HepG2 (cell line): ENCODE measurements around the gene PLD1. TPM values are rescaled to one million over a fixed set of nuclear protein-coding genes. Genes with fewer than 3 reads are reported as not detected.

Experiments
- ATAC-seq: fragments of 200-7000 bp; cut with Tn5 transposase; 3 replicates; pipeline ENCODE4 v1.9.1; 2020; ENCODE audit warnings: mild to moderate bottlenecking, moderate library complexity
- BruUV-seq: library from RNA; stranded (reverse); fragments of 400-500 nt; replicated peaks from 2 replicates; lab custom pipeline; 2021; lab: Mats Ljungman, UMichigan
- CTCF ChIA-PET: fragments of 300-600 bp; formaldehyde crosslinking; extraction: SDS; loops from one replicate; lab custom pipeline; 2021; ENCODE audit warnings: low total read pairs, inconsistent platforms, low intra/inter-chr PET ratio; lab: Yijun Ruan, JAX
- POLR2A ChIA-PET: fragments of 350-600 bp; sonication (Branson Sonifier 250); formaldehyde crosslinking; loops from one replicate; lab custom pipeline; 2020; ENCODE audit warnings: antibody characterized with exemption, inconsistent platforms; lab: Yijun Ruan, JAX
- DNase-seq: peaks from one replicate; pipeline ENCODE4 v3.0.0-alpha.2; 2015; ENCODE audit warnings: low spot score
- FAIRE-seq: peaks from 3 replicates; lab custom pipeline; 2011; peaks lifted over from hg19 to GRCh38; lab: Jason Lieb, UNC
- H2AFZ ChIP-seq: one replicate; pipeline ENCODE4 v1.6.1; 2011; ENCODE audit warnings: low read length, inconsistent platforms
- H3K27ac ChIP-seq: fragments of 300-600 bp; 3 replicates; pipeline ENCODE4 v1.8.0; 2011; ENCODE audit warnings: mixed run types, mild to moderate bottlenecking, mixed read lengths, low read length, inconsistent platforms; ENCODE audit not compliant: insufficient read depth; ENCODE audit errors: extremely low read length
- H3K27me3 ChIP-seq, 2 experiments: fragments of 200-600 bp in 1 of 2; 2 replicates in 1 of 2; 3 replicates in 1 of 2; pipeline versions ENCODE4 v1.6.0 to v1.8.0; 2011; ENCODE audit warnings: low read length in 2 of 2, mild to moderate bottlenecking in 2 of 2, moderate library complexity in 2 of 2, inconsistent platforms in 1 of 2; ENCODE audit not compliant: insufficient read depth in 2 of 2, control insufficient read depth in 1 of 2
- H3K36me3 ChIP-seq, 2 experiments: fragments of 200-600 bp in 1 of 2; replicated peaks in 1 of 2; 2 replicates in 1 of 2; 3 replicates in 1 of 2; pipeline versions ENCODE4 v1.5.1 to v1.8.0; 2011; ENCODE audit warnings: low read length in 2 of 2, inconsistent platforms in 1 of 2; ENCODE audit not compliant: insufficient read depth in 2 of 2, control insufficient read depth in 1 of 2
- H3K4me1 ChIP-seq: 2 replicates; pipeline ENCODE4 v1.5.1; 2012; ENCODE audit warnings: low read length, inconsistent platforms; ENCODE audit not compliant: insufficient read depth
- H3K4me2 ChIP-seq: 2 replicates; pipeline ENCODE4 v1.6.0; 2011; ENCODE audit warnings: low read depth, low read length, inconsistent platforms
- H3K4me3 ChIP-seq, 3 experiments: fragments of 200-600 bp in 1 of 3; sonication (generic), shearing (Covaris generic) in 1 of 3; replicated peaks in 1 of 3; 2 replicates each; pipeline ENCODE4 v1.5.1; 2011 to 2016; ENCODE audit warnings: low read length in 3 of 3, inconsistent platforms in 2 of 3, low read depth in 2 of 3, mild to moderate bottlenecking in 2 of 3, control low read depth in 1 of 3, mixed read lengths in 1 of 3; ENCODE audit not compliant: insufficient read depth in 1 of 3
- H3K79me2 ChIP-seq: one replicate; pipeline ENCODE4 v1.6.1; 2011; ENCODE audit warnings: low read length, inconsistent platforms; ENCODE audit not compliant: insufficient read depth
- H3K9ac ChIP-seq: 2 replicates; pipeline ENCODE4 v1.6.0; 2011; ENCODE audit warnings: mild to moderate bottlenecking, low read depth, low read length, inconsistent platforms; ENCODE audit not compliant: insufficient read depth
- H3K9me3 ChIP-seq: 2 replicates; pipeline ENCODE4 v1.5.1; 2012; ENCODE audit warnings: mild to moderate bottlenecking, low read length
- H4K20me1 ChIP-seq: 2 replicates; pipeline ENCODE4 v1.6.0; 2011; ENCODE audit warnings: inconsistent platforms, mild to moderate bottlenecking, low read length, moderate library complexity; ENCODE audit not compliant: insufficient read depth
- ARNT ChIP-seq: fragments of 450-650 bp; IDR thresholded peaks from 2 replicates; pipeline ENCODE4 v1.6.1; 2017
- CENPBD1 ChIP-seq: sonication (generic); formaldehyde crosslinking; IDR thresholded peaks from 2 replicates; pipeline ENCODE4 v1.8.0; 2022; ENCODE audit warnings: missing genetic modification reagents, low read depth, mild to moderate bottlenecking, borderline replicate concordance
- EHMT2 ChIP-seq: fragments of 200-600 bp; sonication (generic); IDR thresholded peaks from 2 replicates; pipeline ENCODE4 v1.7.0; 2017; ENCODE audit warnings: antibody characterized with exemption, low read depth, low read length, borderline replicate concordance
- KDM5A ChIP-seq: fragments of 200-600 bp; sonication (generic); IDR thresholded peaks from 2 replicates; pipeline ENCODE4 v1.7.0; 2018; ENCODE audit warnings: antibody characterized with exemption, mild to moderate bottlenecking, low read length, borderline replicate concordance
- MAFF ChIP-seq: IDR thresholded peaks from 2 replicates; pipeline ENCODE4 v1.6.1; 2011; ENCODE audit warnings: low read depth, low read length, improper control_type of control experiment
- MAFK ChIP-seq, 2 experiments: IDR thresholded peaks in 1 of 2; conservative IDR thresholded peaks in 1 of 2; 2 replicates each; pipeline ENCODE4 v1.6.1; 2011; ENCODE audit warnings: improper control_type of control experiment in 2 of 2, low read length in 2 of 2
- MAX ChIP-seq: IDR thresholded peaks from 2 replicates; pipeline ENCODE4 v1.6.1; 2012; ENCODE audit warnings: inconsistent platforms
- NKX3-1 ChIP-seq: sonication (generic); formaldehyde crosslinking; IDR thresholded peaks from 2 replicates; pipeline ENCODE4 v1.5.0; 2020; ENCODE audit warnings: missing genetic modification reagents
- SRSF1 ChIP-seq: fragments of 200-400 bp; formaldehyde crosslinking; optimal IDR thresholded peaks from 2 replicates; pipeline ENCODE3; 2017; ENCODE audit warnings: mild to moderate bottlenecking, low read depth, low read length, moderate library complexity
- TCF12 ChIP-seq, 2 experiments: fragments of 450-650 bp in 1 of 2; sonication (generic) in 1 of 2; formaldehyde crosslinking in 1 of 2; IDR thresholded peaks; 2 replicates each; pipeline versions ENCODE4 v1.6.1 to v1.8.0; 2017 to 2022; ENCODE audit warnings: antibody characterized with exemption in 1 of 2, mild to moderate bottlenecking in 1 of 2, missing genetic modification reagents in 1 of 2, moderate library complexity in 1 of 2
- TSC22D2 ChIP-seq: sonication (generic); formaldehyde crosslinking; IDR thresholded peaks from 2 replicates; pipeline ENCODE4 v1.5.1; 2020; ENCODE audit warnings: missing genetic modification reagents, mild to moderate bottlenecking, borderline replicate concordance
- ZNF44 ChIP-seq: sonication (generic); formaldehyde crosslinking; IDR thresholded peaks from 2 replicates; pipeline ENCODE4 v1.5.1; 2020; ENCODE audit warnings: mild to moderate bottlenecking, missing genetic modification reagents
- ZNF784 ChIP-seq: sonication (generic); formaldehyde crosslinking; IDR thresholded peaks from 2 replicates; pipeline ENCODE4 v1.5.1; 2020; ENCODE audit warnings: missing genetic modification reagents, mild to moderate bottlenecking, borderline replicate concordance
- ZXDC ChIP-seq: sonication (generic); formaldehyde crosslinking; IDR thresholded peaks from 2 replicates; pipeline ENCODE4 v1.5.0; 2020; ENCODE audit warnings: mild to moderate bottlenecking, missing genetic modification reagents
- WGBS: methylation state at CpG from one replicate; pipeline ENCODE4 v1.1.6; 2017; ENCODE audit warnings: low lambda C conversion rate; 5-methylcytosine and 5-hydroxymethylcytosine counted together
- in situ Hi-C: cut with HindIII; loops from 2 replicates; pipeline ENCODE4 v1.10.0; 2017; ENCODE audit warnings: low pct_unique_long_range_greater_than_20kb; ENCODE audit not compliant: extremely low pct_ligation_motif_present
- intact Hi-C: fragments of 100-400 bp; cut with micrococcal nuclease; formaldehyde crosslinking; loops from one replicate; pipeline ENCODE4 v1.10.0; 2022; ENCODE audit not compliant: unreplicated experiment
- polyA plus RNA-seq, 8 experiments: library from polyadenylated mRNA; depleted of rRNA in 3 of 8; stranded (reverse) in 7 of 8; unstranded in 1 of 8; fragments of >200 nt; fragmentation: Illumina TruSeq in 4 of 8; extraction: Trizol in 4 of 8; gene quantifications; 2 replicates each; pipeline versions ENCODE4 v1.2.1 to v1.2.3, GENCODE V29; 2011 to 2016; ENCODE audit warnings: low read depth in 4 of 8, missing spikeins in 1 of 8, mixed read lengths in 1 of 8; ENCODE audit not compliant: insufficient read depth in 1 of 8
- total RNA-seq, 5 experiments: library from RNA; depleted of rRNA; stranded (reverse); fragments of >200 nt; fragmentation: Illumina TruSeq; extraction: Trizol; gene quantifications; 2 replicates each; pipeline ENCODE4 v1.2.3, GENCODE V29; 2016; ENCODE audit warnings: low read depth in 1 of 5

The PLD1 gene
- total and polyA plus RNA-seq, 2 of the 13 experiments (the other 11 are each of a cell fraction or from before 2014, with no cell fraction given), result 27.1 to 59.4 TPM

- DNase-seq (no peak), FAIRE-seq (no peak), ATAC-seq (no peak)
- TF ChIP-seq MAFK (conservative IDR thresholded peaks at IDR 0.05 in 1 of 2, IDR thresholded peaks at IDR 0.05 in 1 of 2; ENCODE audit: low read length in 2 of 2) (peak; percentile 86 to 87), MAFF (peak; percentile 85), SRSF1 (no peak)
- Histone ChIP-seq H3K4me3 (no peak overlapping the region), H3K36me3 (peaks cover 6 to 17% of the 10 kb centered on the region in 2 experiments), H3K27ac (no peak overlapping the region), H3K4me1 (peaks cover 68% of the 10 kb centered on the region), H2AFZ (no peak overlapping the region), H3K9ac (no peak overlapping the region), H3K4me2 (no peak overlapping the region), H3K9me3 (no peaks in the 10 kb centered on the region), H3K79me2 (peaks cover 94% of the 10 kb centered on the region), H4K20me1 (peaks cover 46% of the 10 kb centered on the region), H3K27me3 (no peaks in the 10 kb centered on the region)
- CTCF ChIA-PET, result no interaction called here
- WGBS, result 100% methylated on average over 1 of the region's 1 CpG
- in situ Hi-C loops (no loop called here), intact Hi-C loops (no loop called here)
- BruUV-seq, result no TSS peak
- POLR2A ChIA-PET, result no interaction called here
Observed at GRCh38 chr3:171797265-171797679, 13.0 kb downstream of the PLD1 start.

- no peak for ATAC-seq
- intact Hi-C loops, result no loop called here
- Histone ChIP-seq H3K4me3 (no peak overlapping the region), H3K4me1 (peaks cover 68% of the 10 kb centered on the region), H3K36me3 (peaks cover 6 to 17% of the 10 kb centered on the region in 2 experiments), H2AFZ (no peak overlapping the region), H3K4me2 (no peak overlapping the region), H3K27me3 (no peaks in the 10 kb centered on the region), H3K27ac (no peak overlapping the region), H3K9me3 (no peaks in the 10 kb centered on the region), H4K20me1 (peaks cover 48% of the 10 kb centered on the region), H3K79me2 (peaks cover 94% of the 10 kb centered on the region), H3K9ac (no peak overlapping the region)
- WGBS, result 96% methylated on average over 4 of the region's 4 CpGs
- POLR2A ChIA-PET, result interaction anchor here (0.9 kb wide), 1 partner anchor 13 kb away, joined by 3 read pairs; the partner anchor contains the start of gene PLD1
- CTCF ChIA-PET, result no interaction called here
- no TSS peak for BruUV-seq
- in situ Hi-C loops, result no loop called here
- FAIRE-seq, result no peak
- no peak for DNase-seq
- TF ChIP-seq ARNT (no peak), CENPBD1 (CRISPR knock-in tag) (no peak), ZNF784 (CRISPR knock-in tag) (no peak), TSC22D2 (CRISPR knock-in tag) (no peak), KDM5A (no peak), TCF12 (IDR thresholded peaks at IDR 0.05) (no peak), TCF12 (CRISPR knock-in tag; IDR thresholded peaks at IDR 0.05) (no peak), ZNF44 (no peak), MAX (no peak), NKX3-1 (no peak), EHMT2 (no peak), ZXDC (CRISPR knock-in tag) (no peak)
Observed at GRCh38 chr3:171796625-171797264, 13.5 kb downstream of the PLD1 start.
